Hepatocyte (in vitro differentiated cells): ENCODE data around the gene TMPRSS11B. TPM values are rescaled to one million over a fixed set of nuclear protein-coding genes. Genes with fewer than 3 reads are reported as not detected.

Source experiments
- DNase-seq: peaks from one replicate; pipeline ENCODE4 v3.0.0-alpha.2; 2016; ENCODE audit warnings: low spot score
- H2AFZ ChIP-seq: fragments of 200-600 bp; sonication (generic); 2 replicates; pipeline ENCODE4 v1.6.0; 2016; ENCODE audit warnings: antibody characterized with exemption, mild to moderate bottlenecking
- H3K27ac ChIP-seq: fragments of 200-600 bp; sonication (generic); 2 replicates; pipeline ENCODE4 v1.5.1; 2016; ENCODE audit warnings: mild to moderate bottlenecking
- H3K27me3 ChIP-seq: fragments of 200-600 bp; sonication (generic); 2 replicates; pipeline ENCODE4 v1.6.1; 2016
- H3K36me3 ChIP-seq: fragments of 200-600 bp; sonication (generic); replicated peaks from 2 replicates; pipeline ENCODE4 v1.5.1; 2016; ENCODE audit warnings: low read depth; ENCODE audit not compliant: insufficient read depth
- H3K4me1 ChIP-seq: fragments of 200-600 bp; sonication (generic); 2 replicates; pipeline ENCODE4 v1.5.1; 2016; ENCODE audit warnings: mild to moderate bottlenecking, moderate library complexity; ENCODE audit not compliant: insufficient read depth
- H3K4me2 ChIP-seq: fragments of 200-600 bp; sonication (generic); 2 replicates; pipeline ENCODE4 v1.6.0; 2016
- H3K4me3 ChIP-seq: fragments of 200-600 bp; sonication (generic); 2 replicates; pipeline ENCODE4 v1.5.1; 2016; ENCODE audit warnings: mild to moderate bottlenecking
- H3K79me2 ChIP-seq: fragments of 200-600 bp; sonication (generic); 2 replicates; pipeline ENCODE4 v1.6.0; 2017; ENCODE audit warnings: mild to moderate bottlenecking
- H3K9me2 ChIP-seq: fragments of 200-600 bp; sonication (generic); replicated peaks from 2 replicates; pipeline ENCODE4 v1.6.0; 2017; ENCODE audit warnings: mild to moderate bottlenecking; ENCODE audit not compliant: insufficient read depth
- H3K9me3 ChIP-seq: fragments of 200-600 bp; sonication (generic); 2 replicates; pipeline ENCODE4 v1.5.1; 2016; ENCODE audit warnings: low read depth, mild to moderate bottlenecking
- H4K20me1 ChIP-seq: fragments of 200-600 bp; sonication (generic); 2 replicates; pipeline ENCODE4 v1.6.0; 2016; ENCODE audit warnings: mild to moderate bottlenecking; ENCODE audit not compliant: insufficient read depth, poor library complexity, severe bottlenecking
- EZH2 ChIP-seq: fragments of 200-600 bp; sonication (generic); IDR thresholded peaks from 2 replicates; pipeline ENCODE4 v1.6.1; 2016; ENCODE audit warnings: antibody characterized with exemption, mild to moderate bottlenecking, borderline replicate concordance
- EZH2phosphoT487 ChIP-seq: fragments of 200-600 bp; sonication (generic); IDR thresholded peaks from one replicate; pipeline ENCODE4 v1.6.1; 2018; ENCODE audit warnings: antibody characterized with exemption, mild to moderate bottlenecking, low read depth, moderate library complexity; ENCODE audit not compliant: unreplicated experiment, severe bottlenecking
- WGBS: methylation state at CpG from one replicate; pipeline ENCODE4 v1.1.6; 2016; ENCODE audit warnings: low lambda C conversion rate; ENCODE audit errors: missing lambda C conversion rate; 5-methylcytosine and 5-hydroxymethylcytosine counted together
- polyA plus RNA-seq: library from polyadenylated mRNA; unstranded; fragments of >200 nt; fragmentation: Nextera tagmentation; extraction: Ambion mirVana; gene quantifications from 2 replicates; pipeline ENCODE4 v1.2.1, GENCODE V29; 2016
- total RNA-seq: library from RNA; depleted of rRNA; stranded (reverse); fragments of >200 nt; gene quantifications from 2 replicates; pipeline ENCODE4 v1.2.3, GENCODE V29; 2014
- TF ChIP-seq, protein P1 (sequence below): fragments of 200-600 bp; sonication (generic); IDR thresholded peaks from 2 replicates; pipeline ENCODE4 v1.5.1; 2016; ENCODE audit warnings: antibody characterized with exemption, mild to moderate bottlenecking; ENCODE audit not compliant: poor library complexity

The TMPRSS11B gene
- total and polyA plus RNA-seq, 2 experiments from 2014 or later = 0.17 TPM; not detected in 1

DNA sequence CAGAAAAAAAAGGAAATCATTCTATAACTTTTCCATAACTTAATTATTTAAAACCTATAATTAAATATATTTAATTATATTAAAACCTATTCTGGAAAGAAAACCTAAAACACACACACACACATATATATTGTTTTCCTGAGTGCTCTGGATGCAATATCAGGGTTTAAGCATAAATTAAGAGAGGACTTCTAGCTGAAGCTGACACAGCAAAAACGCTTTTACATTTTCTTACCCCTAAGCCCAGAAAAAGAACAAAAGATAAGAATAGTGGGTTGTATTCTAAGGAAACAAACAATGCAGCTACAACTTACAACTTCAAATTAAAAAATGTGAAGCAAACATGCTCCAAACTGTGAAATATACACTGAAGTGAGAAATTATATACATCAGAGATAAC lies 52.3 kb downstream of the TMPRSS11B start:
- no peak for DNase-seq
- Histone ChIP-seq H3K79me2 (no peaks in the 10 kb centered on the region), H3K4me3 (no peak overlapping the region), H3K9me3 (no peaks in the 10 kb centered on the region), H4K20me1 (no peaks in the 10 kb centered on the region), H3K27ac (no peak overlapping the region), H3K36me3 (no peaks in the 10 kb centered on the region), H3K4me2 (no peak overlapping the region), H2AFZ (no peak overlapping the region), H3K4me1 (no peaks in the 10 kb centered on the region), H3K9me2 (no peaks in the 10 kb centered on the region), H3K27me3 (no peaks in the 10 kb centered on the region)
- WGBS = 88% methylated on average over 1 of the region's 1 CpG
- TF ChIP-seq, protein P1, sequence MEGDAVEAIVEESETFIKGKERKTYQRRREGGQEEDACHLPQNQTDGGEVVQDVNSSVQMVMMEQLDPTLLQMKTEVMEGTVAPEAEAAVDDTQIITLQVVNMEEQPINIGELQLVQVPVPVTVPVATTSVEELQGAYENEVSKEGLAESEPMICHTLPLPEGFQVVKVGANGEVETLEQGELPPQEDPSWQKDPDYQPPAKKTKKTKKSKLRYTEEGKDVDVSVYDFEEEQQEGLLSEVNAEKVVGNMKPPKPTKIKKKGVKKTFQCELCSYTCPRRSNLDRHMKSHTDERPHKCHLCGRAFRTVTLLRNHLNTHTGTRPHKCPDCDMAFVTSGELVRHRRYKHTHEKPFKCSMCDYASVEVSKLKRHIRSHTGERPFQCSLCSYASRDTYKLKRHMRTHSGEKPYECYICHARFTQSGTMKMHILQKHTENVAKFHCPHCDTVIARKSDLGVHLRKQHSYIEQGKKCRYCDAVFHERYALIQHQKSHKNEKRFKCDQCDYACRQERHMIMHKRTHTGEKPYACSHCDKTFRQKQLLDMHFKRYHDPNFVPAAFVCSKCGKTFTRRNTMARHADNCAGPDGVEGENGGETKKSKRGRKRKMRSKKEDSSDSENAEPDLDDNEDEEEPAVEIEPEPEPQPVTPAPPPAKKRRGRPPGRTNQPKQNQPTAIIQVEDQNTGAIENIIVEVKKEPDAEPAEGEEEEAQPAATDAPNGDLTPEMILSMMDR = no peak
- TF ChIP-seq EZH2phosphoT487 (no peak), EZH2 (no peak)

DNA sequence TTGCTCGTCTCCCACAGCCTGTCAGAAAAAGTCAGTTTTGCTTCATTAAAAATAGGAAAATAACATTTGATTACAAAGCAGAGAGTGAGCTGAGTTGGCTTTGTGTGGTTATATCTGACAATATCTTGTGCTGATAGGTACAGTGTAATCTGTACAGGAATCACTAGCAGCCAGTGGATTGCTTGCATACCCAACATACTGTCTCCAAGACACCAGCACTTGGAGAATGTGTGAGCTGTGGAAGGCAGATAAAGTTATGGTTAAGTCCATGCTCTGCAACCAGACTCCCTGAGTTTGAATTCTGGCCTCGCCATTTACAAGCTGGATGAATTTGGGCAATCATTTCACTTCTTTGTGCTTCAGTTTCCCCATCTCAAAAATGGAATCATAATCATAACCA lies 58.3 kb downstream of the TMPRSS11B start:
- Histone ChIP-seq H3K36me3 (no peaks in the 10 kb centered on the region), H2AFZ (no peak overlapping the region), H3K79me2 (no peaks in the 10 kb centered on the region), H3K4me1 (no peaks in the 10 kb centered on the region), H3K27ac (no peak overlapping the region), H3K27me3 (no peaks in the 10 kb centered on the region), H3K9me2 (no peaks in the 10 kb centered on the region), H3K9me3 (no peaks in the 10 kb centered on the region), H4K20me1 (no peaks in the 10 kb centered on the region), H3K4me2 (no peak overlapping the region), H3K4me3 (no peak overlapping the region)
- DNase-seq = no peak
- WGBS = 90% methylated on average over 2 of the region's 2 CpGs
- no peak for TF ChIP-seq EZH2
- TF ChIP-seq EZH2phosphoT487 = no peak
- TF ChIP-seq, protein P1 = no peak

DNA sequence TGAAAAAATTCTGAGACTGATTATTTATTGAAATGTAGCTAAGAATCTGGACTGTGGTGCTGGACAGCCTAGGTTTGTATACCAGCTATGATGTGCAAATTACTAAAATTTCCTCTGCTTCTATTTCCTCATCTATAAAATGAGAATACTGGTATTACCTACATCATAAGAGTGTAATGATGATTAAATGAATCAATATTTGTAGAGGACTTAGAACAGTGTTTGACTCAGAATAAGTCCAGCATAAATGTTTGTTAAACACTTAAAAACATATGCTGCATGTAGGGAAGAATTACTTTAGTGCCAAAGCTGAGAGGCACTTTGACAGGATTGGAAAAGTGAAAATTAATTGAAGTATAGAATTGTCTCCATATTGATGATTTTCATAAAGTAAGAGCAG lies 60.6 kb downstream of the TMPRSS11B start:
- no peaks in the 10 kb centered on the region for H3K36me3 ChIP-seq
- no peak overlapping the region for H3K4me2 ChIP-seq
- no peaks in the 10 kb centered on the region for H3K79me2 ChIP-seq
- TF ChIP-seq EZH2phosphoT487 = no peak
- no peak for TF ChIP-seq EZH2
- TF ChIP-seq, protein P1 = no peak
- H3K27ac ChIP-seq = no peak overlapping the region
- no peaks in the 10 kb centered on the region for H3K9me2 ChIP-seq
- H3K4me1 ChIP-seq = no peaks in the 10 kb centered on the region
- no peak overlapping the region for H2AFZ ChIP-seq
- H3K27me3 ChIP-seq = no peaks in the 10 kb centered on the region
- H3K9me3 ChIP-seq = no peaks in the 10 kb centered on the region
- no peak for DNase-seq
- H3K4me3 ChIP-seq = no peak overlapping the region
- no peaks in the 10 kb centered on the region for H4K20me1 ChIP-seq

- Histone ChIP-seq H3K27ac (no peak overlapping the region), H3K27me3 (no peaks in the 10 kb centered on the region), H3K4me2 (no peak overlapping the region), H3K36me3 (no peaks in the 10 kb centered on the region), H3K9me2 (no peaks in the 10 kb centered on the region), H3K4me3 (no peak overlapping the region), H3K9me3 (no peaks in the 10 kb centered on the region), H2AFZ (no peak overlapping the region), H3K4me1 (no peaks in the 10 kb centered on the region), H3K79me2 (no peaks in the 10 kb centered on the region), H4K20me1 (no peaks in the 10 kb centered on the region)
- TF ChIP-seq, protein P1 = no peak
- TF ChIP-seq EZH2phosphoT487 (no peak), EZH2 (no peak)
- DNase-seq = no peak
These were observed 62.1 kb downstream of the TMPRSS11B start for GRCh38 chr4:68183417-68183816.
